AG09319 (cell line): Measurements from ENCODE around the gene PARP8.

Source experiments
- DNase-seq: peaks from one replicate; pipeline ENCODE4 v3.0.0-alpha.2; 2010; ENCODE audit warnings: low read depth; ENCODE audit errors: extremely low read depth
- CTCF ChIP-seq: IDR thresholded peaks from 2 replicates; pipeline ENCODE4 v1.5.1; 2011; ENCODE audit warnings: low read depth, mild to moderate bottlenecking, inconsistent platforms, low read length, moderate library complexity

PARP8 gene

GRCh38 chr5:50813691-50814090 lies 147.3 kb downstream of the PARP8 start:
- DNase-seq, result no peak
- no peak for TF ChIP-seq CTCF

GRCh38 chr5:50814556-50814955 lies 148.1 kb downstream of the PARP8 start:
- no peak for TF ChIP-seq CTCF
- DNase-seq, result no peak

GRCh38 chr5:50822046-50822445 lies 155.6 kb downstream of the PARP8 start:
- TF ChIP-seq CTCF, result no peak
- DNase-seq, result no peak

GRCh38 chr5:50822761-50823160 lies 156.3 kb downstream of the PARP8 start:
- no peak for DNase-seq
- TF ChIP-seq CTCF, result no peak

GRCh38 chr5:50823568-50823967 lies 157.1 kb downstream of the PARP8 start:
- DNase-seq, result no peak
- TF ChIP-seq CTCF, result no peak

- no peak for TF ChIP-seq CTCF
Observed at GRCh38 chr5:50824109-50824508, 157.7 kb downstream of the PARP8 start.

GRCh38 chr5:50827516-50828247 lies 161.2 kb downstream of the PARP8 start:
- no peak for TF ChIP-seq CTCF
- DNase-seq, result no peak

More at GRCh38 chr5:50824109-50824508, 157.7 kb downstream of the PARP8 start:
- no peak for DNase-seq
